Endodermal cell (in vitro differentiated cells): Measurements from ENCODE around the gene EEF1A2. TPM values are rescaled to one million over a fixed set of nuclear protein-coding genes. Genes with fewer than 3 reads are reported as not detected.

Experiments used
- DNase-seq: peaks from one replicate; pipeline ENCODE4 v3.0.0-alpha.2; 2017
- H3K27ac ChIP-seq: 2 replicates; pipeline ENCODE4 v1.5.1; 2013; ENCODE audit warnings: mild to moderate bottlenecking, low read depth, low read length, moderate library complexity
- H3K27me3 ChIP-seq: 2 replicates; pipeline ENCODE4 v1.6.1; 2013; ENCODE audit warnings: mild to moderate bottlenecking, low read length, moderate library complexity; ENCODE audit not compliant: insufficient read depth, control insufficient read depth, poor library complexity, severe bottlenecking
- H3K36me3 ChIP-seq: 2 replicates; pipeline ENCODE4 v1.7.0; 2013; ENCODE audit warnings: mild to moderate bottlenecking, low read length, moderate library complexity; ENCODE audit not compliant: control insufficient read depth, insufficient read depth
- H3K4me1 ChIP-seq: one replicate; pipeline ENCODE4 v1.7.0; 2013; ENCODE audit warnings: low read length; ENCODE audit not compliant: control insufficient read depth, insufficient read depth
- H3K4me3 ChIP-seq: 2 replicates; pipeline ENCODE4 v1.5.1; 2013; ENCODE audit warnings: mild to moderate bottlenecking, low read length, moderate library complexity
- H3K9ac ChIP-seq: 2 replicates; pipeline ENCODE4 v1.6.1; 2013; ENCODE audit warnings: mild to moderate bottlenecking, low read length, moderate library complexity; ENCODE audit not compliant: poor library complexity, severe bottlenecking; ENCODE audit errors: extremely low read depth
- H3K9me3 ChIP-seq: 2 replicates; pipeline ENCODE4 v1.6.1; 2013; ENCODE audit warnings: mild to moderate bottlenecking, low read length, moderate library complexity; ENCODE audit not compliant: control insufficient read depth
- H3K27ac Mint-ChIP-seq: 2 replicates; pipeline ENCODE4 v1.8.0; 2020; ENCODE audit warnings: mixed read lengths
- H3K27me3 Mint-ChIP-seq: 2 replicates; pipeline ENCODE4 v1.8.0; 2021; ENCODE audit warnings: mild to moderate bottlenecking, mixed read lengths; ENCODE audit not compliant: insufficient read depth
- H3K36me3 Mint-ChIP-seq: 2 replicates; pipeline ENCODE4 v1.8.0; 2020; ENCODE audit warnings: low read depth, mixed read lengths
- H3K4me1 Mint-ChIP-seq: 2 replicates; pipeline ENCODE4 v1.8.0; 2020; ENCODE audit warnings: mixed read lengths
- H3K4me3 Mint-ChIP-seq: 2 replicates; pipeline ENCODE4 v1.8.0; 2020; ENCODE audit warnings: mild to moderate bottlenecking, moderate library complexity, mixed read lengths
- H3K9me3 Mint-ChIP-seq: 2 replicates; pipeline ENCODE4 v1.8.0; 2020; ENCODE audit warnings: mild to moderate bottlenecking, mixed read lengths
- WGBS, 2 experiments: methylation state at CpG; one replicate each; pipeline versions ENCODE4 v1.1.5 to v1.1.7; 2013; ENCODE audit warnings: missing lambda C conversion rate in 2 of 2, mixed read lengths in 1 of 2; ENCODE audit not compliant: insufficient coverage in 1 of 2, insufficient read length in 1 of 2; 5-methylcytosine and 5-hydroxymethylcytosine counted together
- total RNA-seq, 2 donors: library from RNA; stranded (reverse); fragmentation: NEBNext Ultra II Directional in 1 of 2; extraction: Animal tissue kit (Norgen Biotek cat#: 25700) in 1 of 2; gene quantifications; 2 replicates in 1 of 2; 3 replicates in 1 of 2; pipeline ENCODE4 v1.2.1, GENCODE V29; 2021
- TF ChIP-seq, protein P1 (sequence below): fragments of 200-600 bp; sonication (generic); conservative IDR thresholded peaks from 2 replicates; pipeline ENCODE4 v1.5.0; 2021; ENCODE audit warnings: antibody characterized with exemption, mild to moderate bottlenecking

Gene EEF1A2
- total RNA-seq, 2 donors from 2014 or later: 12.1 to 22.6 TPM

DNA sequence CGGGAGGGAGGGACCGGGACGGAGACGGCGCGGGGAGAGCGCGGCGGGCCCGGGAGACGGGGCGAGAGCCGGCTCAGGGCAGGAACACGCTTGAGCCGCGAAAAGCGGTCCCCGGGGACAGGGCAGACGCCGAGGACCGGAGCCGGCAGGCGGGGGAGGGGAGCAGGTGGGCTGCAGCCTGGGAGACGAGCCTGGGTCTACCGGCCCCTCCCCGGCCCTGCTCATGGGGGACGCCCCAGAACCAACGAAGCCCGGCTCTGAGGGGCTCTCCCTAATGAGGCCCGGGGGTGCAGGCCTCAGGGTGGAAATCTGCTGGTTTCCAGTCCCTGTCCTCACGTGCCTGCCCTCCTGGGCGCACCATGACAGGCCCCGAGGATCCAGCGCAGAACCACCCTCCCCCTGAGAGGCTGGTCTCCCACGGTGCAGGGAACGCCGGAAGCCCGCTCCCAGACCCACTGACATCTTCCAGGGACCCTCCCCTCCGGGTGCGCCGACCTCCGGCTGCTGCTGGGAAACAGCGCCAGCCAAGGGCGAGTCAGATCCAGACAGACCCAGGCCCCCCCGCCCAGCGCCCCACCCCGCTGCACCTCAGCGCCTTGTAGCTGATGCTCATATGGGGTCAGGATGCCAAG, 571 bp upstream of the EEF1A2 start:
- 21 to 23% methylated on average over 20 to 48 of the region's 48 CpGs for WGBS, 2 experiments
- no peaks in the 10 kb centered on the region for H3K4me1 ChIP-seq
- no peak overlapping the region for H3K4me3 ChIP-seq
- peak; percentile 73 for DNase-seq
- H3K4me3 Mint-ChIP-seq: peak overlapping the region; percentile 38
- TF ChIP-seq, protein P1, sequence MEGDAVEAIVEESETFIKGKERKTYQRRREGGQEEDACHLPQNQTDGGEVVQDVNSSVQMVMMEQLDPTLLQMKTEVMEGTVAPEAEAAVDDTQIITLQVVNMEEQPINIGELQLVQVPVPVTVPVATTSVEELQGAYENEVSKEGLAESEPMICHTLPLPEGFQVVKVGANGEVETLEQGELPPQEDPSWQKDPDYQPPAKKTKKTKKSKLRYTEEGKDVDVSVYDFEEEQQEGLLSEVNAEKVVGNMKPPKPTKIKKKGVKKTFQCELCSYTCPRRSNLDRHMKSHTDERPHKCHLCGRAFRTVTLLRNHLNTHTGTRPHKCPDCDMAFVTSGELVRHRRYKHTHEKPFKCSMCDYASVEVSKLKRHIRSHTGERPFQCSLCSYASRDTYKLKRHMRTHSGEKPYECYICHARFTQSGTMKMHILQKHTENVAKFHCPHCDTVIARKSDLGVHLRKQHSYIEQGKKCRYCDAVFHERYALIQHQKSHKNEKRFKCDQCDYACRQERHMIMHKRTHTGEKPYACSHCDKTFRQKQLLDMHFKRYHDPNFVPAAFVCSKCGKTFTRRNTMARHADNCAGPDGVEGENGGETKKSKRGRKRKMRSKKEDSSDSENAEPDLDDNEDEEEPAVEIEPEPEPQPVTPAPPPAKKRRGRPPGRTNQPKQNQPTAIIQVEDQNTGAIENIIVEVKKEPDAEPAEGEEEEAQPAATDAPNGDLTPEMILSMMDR: no peak
- H3K36me3 ChIP-seq: no peaks in the 10 kb centered on the region
- H3K9me3 ChIP-seq: peaks cover under 1% of the 10 kb centered on the region
- H3K36me3 Mint-ChIP-seq: no peaks in the 10 kb centered on the region
- H3K27me3 Mint-ChIP-seq: peaks cover 50% of the 10 kb centered on the region
- no peak overlapping the region for H3K9ac ChIP-seq
- no peaks in the 10 kb centered on the region for H3K9me3 Mint-ChIP-seq
- H3K27me3 ChIP-seq: peaks cover 36% of the 10 kb centered on the region
- H3K27ac Mint-ChIP-seq: no peak overlapping the region
- H3K27ac ChIP-seq: no peak overlapping the region
- H3K4me1 Mint-ChIP-seq: no peaks in the 10 kb centered on the region

DNA sequence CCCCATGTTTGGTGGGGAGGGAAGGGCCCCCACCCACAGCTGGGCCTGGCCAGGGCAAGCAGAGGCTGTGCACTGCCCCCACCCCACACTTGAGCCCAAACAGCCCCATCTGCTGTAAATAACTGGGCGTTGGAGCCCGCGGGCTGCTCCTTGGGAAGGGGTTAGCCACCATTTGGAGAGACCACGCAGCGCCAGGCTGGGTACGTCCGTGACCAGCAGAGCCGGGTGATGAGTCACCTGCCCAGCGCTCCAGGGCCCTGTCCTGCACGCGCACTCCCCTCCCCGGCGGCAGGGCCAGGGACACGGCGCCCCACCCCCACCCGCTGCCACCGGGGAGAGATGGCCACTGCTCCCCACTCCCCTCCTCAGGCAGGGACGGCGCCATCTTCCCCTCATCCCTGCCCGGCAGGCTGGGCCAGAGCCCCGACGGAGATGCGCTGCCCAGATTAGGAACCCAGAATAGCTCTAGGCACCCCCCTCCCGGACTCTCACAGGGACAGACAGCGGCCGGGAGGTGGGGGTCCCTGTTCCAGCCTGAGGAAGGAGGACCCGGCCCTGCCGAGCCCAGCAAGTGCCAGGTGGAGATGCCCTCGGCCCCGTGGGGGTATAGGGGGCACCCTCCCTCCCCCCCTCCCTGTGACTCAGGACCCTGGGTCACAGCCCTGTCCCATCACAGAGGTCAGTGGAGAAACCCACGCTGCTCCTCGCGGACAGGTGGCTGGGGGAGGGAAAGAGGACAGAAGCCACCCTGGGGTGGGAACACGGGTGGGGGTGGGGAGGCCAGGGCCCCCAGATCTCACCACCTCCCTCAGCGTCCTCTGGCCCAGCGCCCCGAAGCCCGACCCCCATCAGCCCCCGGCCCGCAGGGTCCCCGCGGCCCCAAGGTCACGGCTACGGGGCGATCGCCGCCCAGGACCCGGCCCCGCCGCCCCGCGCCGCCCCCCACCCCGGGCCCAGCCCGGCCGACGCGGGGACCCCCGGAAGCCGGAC, 642 bp downstream of the EEF1A2 start:
- H3K9me3 Mint-ChIP-seq: no peaks in the 10 kb centered on the region
- H3K27me3 Mint-ChIP-seq: peaks cover 44% of the 10 kb centered on the region
- H3K36me3 Mint-ChIP-seq: no peaks in the 10 kb centered on the region
- H3K4me3 ChIP-seq: no peak overlapping the region
- H3K36me3 ChIP-seq: no peaks in the 10 kb centered on the region
- H3K4me1 Mint-ChIP-seq: no peaks in the 10 kb centered on the region
- peaks cover 36% of the 10 kb centered on the region for H3K27me3 ChIP-seq
- no peak overlapping the region for H3K27ac Mint-ChIP-seq
- H3K4me1 ChIP-seq: no peaks in the 10 kb centered on the region
- TF ChIP-seq, protein P1: no peak
- peak; percentile 75 for DNase-seq
- 14 to 17% methylated on average over 32 to 44 of the region's 60 CpGs for WGBS, 2 experiments
- H3K9ac ChIP-seq: no peak overlapping the region
- H3K9me3 ChIP-seq: no peaks in the 10 kb centered on the region
- H3K4me3 Mint-ChIP-seq: peak overlapping the region; percentile 43
- H3K27ac ChIP-seq: no peak overlapping the region

DNA sequence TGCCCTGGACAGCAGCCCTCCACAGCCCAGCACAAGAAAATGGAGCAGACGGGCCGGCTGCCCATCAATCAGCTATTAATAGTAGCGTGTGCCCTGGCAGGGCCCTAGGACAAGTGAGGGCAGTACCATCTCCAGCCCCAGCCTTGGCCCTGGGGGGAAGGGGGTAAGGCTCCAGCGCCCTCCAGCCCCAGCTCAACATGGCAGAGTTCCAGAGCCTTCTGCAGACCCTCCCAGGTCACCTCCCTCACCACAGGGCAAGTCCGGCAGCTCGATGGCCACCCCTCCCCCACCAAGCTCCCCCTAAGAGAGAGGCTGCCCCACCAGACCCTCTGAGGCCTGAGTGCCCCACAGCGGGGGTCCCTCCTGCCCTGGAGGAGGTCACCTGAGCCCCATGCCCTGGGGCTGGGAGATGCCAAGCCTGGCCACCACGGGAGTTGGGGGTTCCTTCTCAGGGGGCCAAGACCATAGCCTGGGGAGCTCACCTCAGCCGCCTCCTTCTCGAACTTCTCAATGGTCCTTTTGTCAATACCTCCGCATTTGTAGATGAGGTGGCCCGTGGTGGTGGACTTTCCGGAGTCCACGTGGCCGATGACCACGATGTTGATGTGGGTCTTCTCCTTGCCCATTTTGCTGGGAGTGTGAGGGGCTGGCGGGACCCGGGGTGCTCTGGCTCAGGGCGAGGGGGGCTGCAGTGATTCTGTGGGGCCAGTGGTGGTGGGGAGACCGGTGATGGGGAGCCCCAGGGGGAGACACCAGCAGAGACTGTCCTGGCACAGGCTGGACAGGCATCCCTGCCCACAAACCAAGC, 1.5 kb downstream of the EEF1A2 start:
- Histone ChIP-seq H3K9me3 (no peaks in the 10 kb centered on the region), H3K27me3 (peaks cover 36% of the 10 kb centered on the region), H3K36me3 (no peaks in the 10 kb centered on the region), H3K9ac (no peak overlapping the region), H3K4me3 (no peak overlapping the region), H3K27ac (no peak overlapping the region), H3K4me1 (no peaks in the 10 kb centered on the region)
- TF ChIP-seq, protein P1: no peak
- Mint-ChIP-seq H3K9me3 (no peaks in the 10 kb centered on the region), H3K27me3 (peaks cover 44% of the 10 kb centered on the region), H3K4me1 (no peaks in the 10 kb centered on the region), H3K36me3 (peaks cover 4% of the 10 kb centered on the region), H3K4me3 (peak overlapping the region; percentile 43), H3K27ac (no peak overlapping the region)
- WGBS, 2 experiments: 77 to 86% methylated on average over 12 to 19 of the region's 20 CpGs
- DNase-seq: no peak
